ENCODE measurements around the gene NETO2.
"Not testable (repeated sequence)": the region's sequence is repeated elsewhere in the genome, so short reads cannot be mapped to it uniquely, and the experiment has no call there.

The NETO2 gene

GRCh38 chr16:47143677-47144558 is at the start of gene NETO2:
Gene NETO2 (minus strand): TSS chr16:47143945. CDS start chr16:47143612, 333 bp downstream.
- H3K9me3 Mint-ChIP-seq = no peaks in the 10 kb centered on the region
- H3K4me1 Mint-ChIP-seq = peaks cover 27% of the 10 kb centered on the region
- no peak within 1 kb of the TSS for H3K27ac Mint-ChIP-seq
- H3K27me3 Mint-ChIP-seq (ENCODE audit: low read depth, poor library complexity) = peaks cover 39% of the 10 kb centered on the region
- DNase-seq = peak; percentile 76
- TF ChIP-seq CTCF (IDR thresholded peaks at IDR 0.05) = peak; percentile 39
- no peaks in the 10 kb centered on the region for H3K36me3 Mint-ChIP-seq (ENCODE audit: low read depth)
- H3K4me3 Mint-ChIP-seq = peak within 1 kb of the TSS; percentile 91

GRCh38 chr16:47182318-47182717 is 38.6 kb upstream of the NETO2 start:
- Mint-ChIP-seq H3K27me3 (ENCODE audit: low read depth, poor library complexity) (peaks cover 3% of the 10 kb centered on the region), H3K9me3 (peaks cover 51% of the 10 kb centered on the region), H3K4me3 (no peak overlapping the region), H3K4me1 (no peaks in the 10 kb centered on the region), H3K27ac (no peak overlapping the region), H3K36me3 (ENCODE audit: low read depth) (peaks cover 41% of the 10 kb centered on the region)
- no peak for TF ChIP-seq CTCF (IDR thresholded peaks at IDR 0.05)
- no peak for DNase-seq

GRCh38 chr16:47181066-47181465 is 37.3 kb upstream of the NETO2 start:
- not testable (repeated sequence) for H3K27me3 Mint-ChIP-seq (ENCODE audit: low read depth, poor library complexity); H3K27ac Mint-ChIP-seq; H3K4me1 Mint-ChIP-seq; H3K4me3 Mint-ChIP-seq; DNase-seq
- H3K36me3 Mint-ChIP-seq (ENCODE audit: low read depth) = peaks cover 41% of the 10 kb centered on the region
- H3K9me3 Mint-ChIP-seq = peaks cover 47% of the 10 kb centered on the region

- H3K36me3 Mint-ChIP-seq (ENCODE audit: low read depth) = peaks cover 37% of the 10 kb centered on the region
- TF ChIP-seq CTCF (IDR thresholded peaks at IDR 0.05) = no peak
- peaks cover under 1% of the 10 kb centered on the region for H3K27me3 Mint-ChIP-seq (ENCODE audit: low read depth, poor library complexity)
- H3K9me3 Mint-ChIP-seq = peaks cover 41% of the 10 kb centered on the region
- H3K27ac Mint-ChIP-seq = no peak overlapping the region
- H3K4me1 Mint-ChIP-seq = no peaks in the 10 kb centered on the region
- H3K4me3 Mint-ChIP-seq = no peak overlapping the region
- no peak for DNase-seq
These were observed 36.3 kb upstream of the NETO2 start for GRCh38 chr16:47180073-47180472.

GRCh38 chr16:47175152-47175551 is 31.4 kb upstream of the NETO2 start:
- Mint-ChIP-seq H3K9me3 (peaks cover 9% of the 10 kb centered on the region), H3K27me3 (ENCODE audit: low read depth, poor library complexity) (no peaks in the 10 kb centered on the region), H3K36me3 (ENCODE audit: low read depth) (peaks cover 7% of the 10 kb centered on the region), H3K27ac (no peak overlapping the region), H3K4me3 (no peak overlapping the region), H3K4me1 (no peaks in the 10 kb centered on the region)
- no peak for DNase-seq
- no peak for TF ChIP-seq CTCF (IDR thresholded peaks at IDR 0.05)

- Mint-ChIP-seq H3K9me3 (no peaks in the 10 kb centered on the region), H3K36me3 (ENCODE audit: low read depth) (no peaks in the 10 kb centered on the region), H3K27ac (no peak overlapping the region), H3K4me1 (no peaks in the 10 kb centered on the region), H3K27me3 (ENCODE audit: low read depth, poor library complexity) (no peaks in the 10 kb centered on the region), H3K4me3 (no peak overlapping the region)
- no peak for TF ChIP-seq CTCF (IDR thresholded peaks at IDR 0.05)
- no peak for DNase-seq
These were observed 19.1 kb upstream of the NETO2 start for GRCh38 chr16:47162670-47163420.

Measured in nephron progenitor cell (in vitro differentiated cells).